SK-N-SH treated with all-trans-retinoic acid at 6 μM for 48 hours (cell line): Measurements from ENCODE around the gene TBC1D2.

ENCODE experiments used
- ARNTL ChIP-seq: fragments of 450-650 bp; formaldehyde crosslinking; IDR thresholded peaks from 2 replicates; pipeline ENCODE4 v1.5.0; 2020; ENCODE audit warnings: low read depth, mild to moderate bottlenecking, moderate library complexity, borderline replicate concordance
- CREB5 ChIP-seq: fragments of 250-450 bp; sonication (Bioruptor Pico); IDR thresholded peaks from 2 replicates; pipeline ENCODE4 v1.5.1; 2020; ENCODE audit warnings: low read depth, mild to moderate bottlenecking, moderate library complexity
- OSR1 ChIP-seq: fragments of 250-450 bp; sonication (Bioruptor Pico); IDR thresholded peaks from 2 replicates; pipeline ENCODE4 v1.8.0; 2022; ENCODE audit warnings: moderate library complexity, mild to moderate bottlenecking, inconsistent platforms
- PATZ1 ChIP-seq: fragments of 250-450 bp; sonication (Bioruptor Pico); IDR thresholded peaks from 2 replicates; pipeline ENCODE4 v1.8.0; 2020; ENCODE audit warnings: mild to moderate bottlenecking, moderate library complexity, borderline replicate concordance
- PPARA ChIP-seq: fragments of 250-450 bp; sonication (Bioruptor Pico); IDR thresholded peaks from 2 replicates; pipeline ENCODE4 v1.5.0; 2020; ENCODE audit warnings: mild to moderate bottlenecking, borderline replicate concordance
- SNAI2 ChIP-seq: fragments of 250-450 bp; sonication (Bioruptor Pico); IDR thresholded peaks from 2 replicates; pipeline ENCODE4 v1.5.0; 2020; ENCODE audit warnings: mild to moderate bottlenecking, moderate library complexity
- TCF4 ChIP-seq: fragments of 250-450 bp; sonication (Bioruptor Pico); IDR thresholded peaks from 2 replicates; pipeline ENCODE4 v1.8.0; 2021; ENCODE audit warnings: mild to moderate bottlenecking, moderate library complexity, borderline replicate concordance
- ZC3H10 ChIP-seq: fragments of 250-450 bp; sonication (Bioruptor Pico); IDR thresholded peaks from 2 replicates; pipeline ENCODE4 v1.5.1; 2021; ENCODE audit warnings: mild to moderate bottlenecking, moderate library complexity
- ZFP3 ChIP-seq: fragments of 250-450 bp; sonication (Bioruptor Pico); IDR thresholded peaks from 2 replicates; pipeline ENCODE4 v1.5.0; 2020; ENCODE audit warnings: mild to moderate bottlenecking, moderate library complexity
- ZFP30 ChIP-seq: fragments of 450-650 bp; formaldehyde crosslinking; IDR thresholded peaks from 2 replicates; pipeline ENCODE4 v1.5.0; 2022; ENCODE audit warnings: mild to moderate bottlenecking, moderate library complexity
- ZNF70 ChIP-seq: fragments of 450-650 bp; formaldehyde crosslinking; IDR thresholded peaks from 2 replicates; pipeline ENCODE4 v1.5.0; 2020; ENCODE audit warnings: mild to moderate bottlenecking, moderate library complexity
- ZNF8 ChIP-seq: fragments of 450-650 bp; formaldehyde crosslinking; IDR thresholded peaks from 2 replicates; pipeline ENCODE4 v1.5.0; 2020; ENCODE audit warnings: mild to moderate bottlenecking, moderate library complexity

- TF ChIP-seq ZFP3 (CRISPR knock-in tag), result no peak
- TF ChIP-seq ARNTL, result no peak
- no peak for TF ChIP-seq PPARA (CRISPR knock-in tag)
- TF ChIP-seq PATZ1 (CRISPR knock-in tag), result no peak
- no peak for TF ChIP-seq ZFP30 (CRISPR knock-in tag)
- TF ChIP-seq SNAI2 (CRISPR knock-in tag), result no peak
- TF ChIP-seq ZNF70, result no peak
- TF ChIP-seq ZC3H10 (CRISPR knock-in tag), result no peak
- no peak for TF ChIP-seq OSR1 (CRISPR knock-in tag)
- no peak for TF ChIP-seq CREB5 (CRISPR knock-in tag)
- TF ChIP-seq TCF4, result no peak
- no peak for TF ChIP-seq ZNF8
Measured at GRCh38 chr9:98178874-98179850, 76.3 kb downstream of the TBC1D2 start.
